Heart left ventricle (tissue), 16 donors: Measurements from ENCODE around the gene SLC25A13. TPM values are rescaled to one million over a fixed set of nuclear protein-coding genes. Genes with fewer than 3 reads are reported as not detected.
A peak's percentile ranks its signal among the peaks of the same experiment; 100 is the strongest.

Experiments used
- ATAC-seq, 4 donors: fragments of 200-7000 bp; cut with Tn5 transposase; one replicate each; pipeline ENCODE4 v1.9.1; 2020 to 2022; ENCODE audit warnings: moderate library complexity in 4 of 4, mild to moderate bottlenecking in 3 of 4, moderate number of reproducible peaks in 1 of 4
- DNase-seq, 5 donors: peaks; one replicate each; pipeline ENCODE4 v3.0.0-alpha.2; 2020
- H3K27ac ChIP-seq, 12 donors: fragments of 200-600 bp; sonication (generic) in 4 of 12; one replicate each; pipeline versions ENCODE4 v1.5.0 to v1.8.0; 2016 to 2022; ENCODE audit warnings: mild to moderate bottlenecking in 2 of 12
- H3K27me3 ChIP-seq, 9 donors: fragments of 200-600 bp; sonication (generic) in 2 of 9; one replicate each; pipeline versions ENCODE4 v1.5.1 to v1.8.0; 2016 to 2022; ENCODE audit warnings: mild to moderate bottlenecking in 3 of 9
- H3K36me3 ChIP-seq, 9 donors: fragments of 200-600 bp; sonication (generic) in 2 of 9; one replicate each; pipeline versions ENCODE4 v1.5.0 to v1.8.0; 2018 to 2022; ENCODE audit warnings: mild to moderate bottlenecking in 2 of 9
- H3K4me1 ChIP-seq, 12 donors: fragments of 200-600 bp; sonication (generic) in 4 of 12; one replicate each; pipeline versions ENCODE4 v1.5.0 to v1.8.0; 2016 to 2022; ENCODE audit warnings: mild to moderate bottlenecking in 3 of 12
- H3K4me3 ChIP-seq, 12 donors: fragments of 200-600 bp; sonication (generic) in 4 of 12; one replicate each; pipeline versions ENCODE4 v1.5.0 to v1.8.0; 2017 to 2022; ENCODE audit warnings: mild to moderate bottlenecking in 9 of 12, moderate library complexity in 4 of 12
- H3K9me3 ChIP-seq, 12 donors: fragments of 200-600 bp; sonication (generic) in 4 of 12; one replicate each; pipeline versions ENCODE4 v1.5.0 to v1.8.0; 2016 to 2022; ENCODE audit warnings: mild to moderate bottlenecking in 1 of 12
- POLR2A ChIP-seq, 2 donors: fragments of 450-650 bp; IDR thresholded peaks; one replicate each; pipeline ENCODE4 v1.6.1; 2017; ENCODE audit warnings: antibody characterized with exemption in 2 of 2, mild to moderate bottlenecking in 2 of 2, moderate library complexity in 2 of 2
- WGBS, 4 donors: extraction: QIAGEN DNeasy Blood & Tissue Kit in 2 of 4; methylation state at CpG; one replicate each; pipeline versions ENCODE4 v1.1.5 to v1.1.7; 2013 to 2018; 5-methylcytosine and 5-hydroxymethylcytosine counted together
- intact Hi-C, 10 donors: fragments of 100-400 bp; cut with DNase I; formaldehyde crosslinking; loops; one replicate each; pipeline versions ENCODE4 v1.11.1 to v1.14.2; 2022
- polyA plus RNA-seq, 2 donors: library from polyadenylated mRNA; stranded (reverse); fragments of 200-250 nt; gene quantifications; one replicate each; pipeline ENCODE4 v1.2.3, GENCODE V29; 2013
- total RNA-seq, 9 donors: library from RNA; depleted of rRNA in 2 of 9; stranded (reverse); fragments of >200 nt in 2 of 9; fragmentation: NEBNext Ultra II Directional in 3 of 9; extraction: Animal tissue kit (Norgen Biotek cat#: 25700) in 3 of 9; gene quantifications; one replicate each; pipeline versions ENCODE4 v1.1.0 to v1.2.4, GENCODE V29; 2016 to 2023
- TF ChIP-seq, protein P1 (sequence below), 12 donors: fragments of 200-600 bp; sonication (generic) in 4 of 12; IDR thresholded peaks; one replicate each; pipeline versions ENCODE4 v1.5.0 to v1.8.0; 2018 to 2022; ENCODE audit warnings: antibody characterized with exemption in 12 of 12, mild to moderate bottlenecking in 5 of 12
- donor health status: ischemic (EF 13 %, LVEDD 7.1; RV severe dilation, severe dysfunction).
- donor health status: healthy with polysubstance abuse.
- donor health status: DM: no; HTN: yes; CAD: no.
- donor health status: DM: no; HTN: no; CAD: no.
- donor health status: ischemic (EF 25% LVEDD 6.9; RV normal size, moderate dysfunction).
- donor health status: ischemic (EF 25% LVEDD 5.7; RV mildly dilated, moderate dysfunction).
- donor health status: healthy.
- donor health status: DM: yes; HTN: yes; CAD: no.
- donor health status: ischemic (EF 35%, LVEDD 5.7; RV mildly dilated, moderate dysfunction).
- donor health status: nonischemic (EF 11% LVEDD 7.7; RV severe dilation, severe dysfunction).
- donor health status: DM: yes; HTN: yes; CAD: no.
- donor health status: PGD.
- donor health status: ischemic (EF 29% LVEDD 5.4; RV normal size, mild dysfunction).
- donor health status: nonischemic (EF 23%, LVEDD 6.1; RV moderate dilation, normal function).

SLC25A13 gene
- total and polyA plus RNA-seq, 11 donors: 3.7 to 17.9 (median 11.4) TPM

GRCh38 chr7:96084881-96085553 is 236.9 kb downstream of the SLC25A13 start:
- 93 to 100% (median 98%) methylated on average over 1 of the region's 1 CpG for WGBS, 4 donors
- ATAC-seq (no peak), DNase-seq (no peak)
- Histone ChIP-seq H3K4me1 (peaks cover 0 to 4% (median 0%) of the 10 kb centered on the region in 12 donors), H3K27me3 (no peaks in the 10 kb centered on the region), H3K36me3 (no peaks in the 10 kb centered on the region), H3K4me3 (no peak overlapping the region), H3K27ac (no peak overlapping the region), H3K9me3 (no peaks in the 10 kb centered on the region)
- intact Hi-C loops: no loop called here
- no peak for TF ChIP-seq POLR2A (IDR thresholded peaks at IDR 0.05)
- TF ChIP-seq, protein P1, sequence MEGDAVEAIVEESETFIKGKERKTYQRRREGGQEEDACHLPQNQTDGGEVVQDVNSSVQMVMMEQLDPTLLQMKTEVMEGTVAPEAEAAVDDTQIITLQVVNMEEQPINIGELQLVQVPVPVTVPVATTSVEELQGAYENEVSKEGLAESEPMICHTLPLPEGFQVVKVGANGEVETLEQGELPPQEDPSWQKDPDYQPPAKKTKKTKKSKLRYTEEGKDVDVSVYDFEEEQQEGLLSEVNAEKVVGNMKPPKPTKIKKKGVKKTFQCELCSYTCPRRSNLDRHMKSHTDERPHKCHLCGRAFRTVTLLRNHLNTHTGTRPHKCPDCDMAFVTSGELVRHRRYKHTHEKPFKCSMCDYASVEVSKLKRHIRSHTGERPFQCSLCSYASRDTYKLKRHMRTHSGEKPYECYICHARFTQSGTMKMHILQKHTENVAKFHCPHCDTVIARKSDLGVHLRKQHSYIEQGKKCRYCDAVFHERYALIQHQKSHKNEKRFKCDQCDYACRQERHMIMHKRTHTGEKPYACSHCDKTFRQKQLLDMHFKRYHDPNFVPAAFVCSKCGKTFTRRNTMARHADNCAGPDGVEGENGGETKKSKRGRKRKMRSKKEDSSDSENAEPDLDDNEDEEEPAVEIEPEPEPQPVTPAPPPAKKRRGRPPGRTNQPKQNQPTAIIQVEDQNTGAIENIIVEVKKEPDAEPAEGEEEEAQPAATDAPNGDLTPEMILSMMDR (IDR thresholded peaks at IDR 0.05): no peak

DNA sequence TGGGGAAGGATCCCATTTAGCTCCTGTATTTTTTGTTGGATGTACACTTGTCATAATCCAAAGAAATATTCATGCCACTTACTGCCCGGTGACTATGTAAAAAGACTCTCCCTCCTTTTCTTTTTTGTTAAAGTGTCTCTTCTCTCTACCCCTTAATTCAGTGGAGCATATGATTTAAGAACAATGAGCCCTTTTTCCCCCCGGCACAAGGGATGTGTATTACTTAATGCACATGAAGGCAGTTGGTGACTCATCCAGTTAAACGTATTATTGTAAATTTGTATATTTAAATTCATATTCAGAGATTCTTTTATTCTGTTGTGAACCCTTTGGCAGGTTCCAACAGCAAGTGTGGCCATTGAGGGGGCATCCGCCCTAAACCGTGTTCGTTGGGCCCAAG is 241.9 kb downstream of the SLC25A13 start:
- DNase-seq: no peak
- H3K36me3 ChIP-seq: no peaks in the 10 kb centered on the region
- intact Hi-C loops: no loop called here
- H3K27ac ChIP-seq: no peak overlapping the region
- peaks cover 0 to 9% (median 4%) of the 10 kb centered on the region in 12 donors for H3K4me1 ChIP-seq
- no peak for ATAC-seq
- H3K27me3 ChIP-seq: peaks cover 0 to 23% (median 0%) of the 10 kb centered on the region in 9 donors
- H3K9me3 ChIP-seq: no peaks in the 10 kb centered on the region
- no peak overlapping the region for H3K4me3 ChIP-seq
- TF ChIP-seq, protein P1 (IDR thresholded peaks at IDR 0.05): no peak
- TF ChIP-seq POLR2A (IDR thresholded peaks at IDR 0.05): no peak
- WGBS, 4 donors: 81 to 96% (median 85%) methylated on average over 6 of the region's 6 CpGs

GRCh38 chr7:96076350-96076707 is 245.6 kb downstream of the SLC25A13 start:
- intact Hi-C loops: loop anchor here in 6 of 10 donors (1.0 to 10.0 kb wide), 6 partner anchors 159 to 988 kb away; no protein-coding TSS in a partner anchor
- Histone ChIP-seq H3K36me3 (no peaks in the 10 kb centered on the region), H3K4me3 (peak overlapping the region in 11 of 12 donors; percentile 31 to 71 (median 55)), H3K27ac (no peak overlapping the region), H3K9me3 (no peaks in the 10 kb centered on the region), H3K27me3 (peaks cover 0 to 23% (median 0%) of the 10 kb centered on the region in 9 donors), H3K4me1 (peaks cover 0 to 9% (median 4%) of the 10 kb centered on the region in 12 donors)
- no peak for DNase-seq
- ATAC-seq: no peak
- TF ChIP-seq, protein P1 (IDR thresholded peaks at IDR 0.05): no peak
- no peak for TF ChIP-seq POLR2A (IDR thresholded peaks at IDR 0.05)
- WGBS, 4 donors: 20 to 32% (median 25%) methylated on average over 10 of the region's 10 CpGs

DNA sequence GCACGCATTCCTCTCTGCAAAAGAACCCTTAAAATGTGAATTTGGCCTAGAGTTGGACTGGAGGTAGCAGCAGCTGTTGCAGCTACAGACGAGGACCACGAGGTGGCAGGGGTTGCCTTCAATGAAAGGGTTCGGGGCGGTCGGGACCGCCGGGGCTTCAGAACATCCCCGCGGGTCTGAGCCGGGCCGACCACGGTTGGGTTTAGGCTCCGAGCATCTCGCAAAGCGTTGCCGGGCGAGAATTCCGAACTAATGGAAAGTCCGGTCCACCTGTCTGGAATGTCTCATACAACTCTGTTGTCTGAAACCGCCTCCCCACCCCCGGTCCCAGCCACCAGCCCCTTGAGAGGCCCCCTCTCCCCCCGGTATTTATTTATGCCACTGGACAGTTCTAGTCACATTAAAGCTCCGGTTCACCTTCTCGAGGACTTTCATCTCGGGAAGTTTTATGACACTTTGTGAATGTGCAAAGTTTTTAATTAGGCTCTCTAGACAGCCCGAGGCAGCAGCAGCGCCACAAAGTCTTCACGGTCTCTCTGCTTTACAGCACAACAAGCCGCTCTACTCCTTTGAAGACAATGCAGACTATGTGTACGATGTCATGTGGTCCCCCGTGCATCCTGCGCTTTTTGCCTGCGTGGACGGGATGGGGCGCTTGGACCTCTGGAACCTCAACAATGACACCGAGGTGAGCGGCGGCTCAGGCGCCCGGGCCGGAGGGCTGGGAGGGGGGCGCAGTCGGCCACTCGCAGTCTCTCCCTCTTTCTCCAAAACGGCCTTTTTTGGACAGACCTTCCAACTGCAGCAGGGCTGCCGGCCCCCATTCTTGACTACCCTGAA is 246.2 kb downstream of the SLC25A13 start:
- peak overlapping the region; percentile 24 to 71 (median 54) for H3K4me3 ChIP-seq
- TF ChIP-seq, protein P1 (IDR thresholded peaks at IDR 0.05): peak; percentile 66 to 91 (median 80)
- TF ChIP-seq POLR2A (IDR thresholded peaks at IDR 0.05): no peak
- peaks cover 0 to 9% (median 4%) of the 10 kb centered on the region in 12 donors for H3K4me1 ChIP-seq
- ATAC-seq (peak; percentile 89 to 98 (median 95)), DNase-seq (peak; percentile 48 to 73 (median 59))
- H3K36me3 ChIP-seq: no peaks in the 10 kb centered on the region
- intact Hi-C loops: loop anchor here in 9 of 10 donors (1.0 to 10.0 kb wide), 6 partner anchors 158 to 989 kb away; no protein-coding TSS in a partner anchor
- H3K9me3 ChIP-seq: no peaks in the 10 kb centered on the region
- H3K27ac ChIP-seq: no peak overlapping the region
- WGBS, 4 donors: 1 to 3% (median 1%) methylated on average over 45 to 47 of the region's 47 CpGs
- H3K27me3 ChIP-seq: peaks cover 0 to 23% (median 0%) of the 10 kb centered on the region in 9 donors
